ENCODE results near the gene SLC22A17. TPM values are rescaled to one million over a fixed set of nuclear protein-coding genes. Genes with fewer than 3 reads are reported as not detected.

Gene SLC22A17
- total RNA-seq, 1 donor from 2014 or later, result 22.2 TPM

GRCh38 chr14:23307146-23307530 lies 45.5 kb downstream of the SLC22A17 start:
- peaks cover 15% of the 10 kb centered on the region for H3K27me3 ChIP-seq
- H4K20me1 ChIP-seq (ENCODE audit: low read depth), result no peaks in the 10 kb centered on the region
- H3K4me1 ChIP-seq, result peaks cover 16% of the 10 kb centered on the region
- peak overlapping the region; percentile 94 for H3K4me3 Mint-ChIP-seq
- H3K9ac ChIP-seq, result peak overlapping the region; percentile 82
- H3K27ac ChIP-seq, result no peak overlapping the region
- H3F3A ChIP-seq (ENCODE audit: low read depth), result peaks cover 22% of the 10 kb centered on the region
- TF ChIP-seq EZH2 (IDR thresholded peaks at IDR 0.05), result no peak
- TF ChIP-seq EZH2phosphoT487 (IDR thresholded peaks at IDR 0.05), result no peak
- TF ChIP-seq CTCF (IDR thresholded peaks at IDR 0.05), result no peak
- H3K27me3 Mint-ChIP-seq (ENCODE audit: insufficient read depth, low read depth), result peaks cover 5% of the 10 kb centered on the region
- peaks cover 15% of the 10 kb centered on the region for H3K36me3 Mint-ChIP-seq
- no peak overlapping the region for H2AFZ ChIP-seq (replicated peaks)
- H3K4me2 ChIP-seq, result peak overlapping the region; percentile 79
- no peaks in the 10 kb centered on the region for H3K9me3 ChIP-seq (ENCODE audit: low read depth)
- H3K4me3 ChIP-seq, result peak overlapping the region; percentile 74
- DNase-seq (ENCODE audit: low spot score), result no peak
- H3K4me1 Mint-ChIP-seq, result peaks cover 26% of the 10 kb centered on the region
- H3K79me2 ChIP-seq (ENCODE audit: low read depth), result peaks cover 22% of the 10 kb centered on the region
- peaks cover 4% of the 10 kb centered on the region for H3K9me3 Mint-ChIP-seq
- H3K27ac Mint-ChIP-seq, result peak overlapping the region; percentile 85
- H3K36me3 ChIP-seq, result no peaks in the 10 kb centered on the region

GRCh38 chr14:23306412-23307145 lies 46.1 kb downstream of the SLC22A17 start, which contains the start of gene BCL2L2:
BCL2L2 (plus strand) TSS chr14:23306833; CDS start chr14:23307768, 935 bp downstream.
- H2AFZ ChIP-seq (replicated peaks), result peak within 1 kb of the TSS; percentile 96
- no peaks in the 10 kb centered on the region for H3K36me3 ChIP-seq
- H3K4me1 ChIP-seq, result peaks cover 16% of the 10 kb centered on the region
- TF ChIP-seq EZH2phosphoT487 (IDR thresholded peaks at IDR 0.05), result no peak
- no peak for TF ChIP-seq EZH2 (IDR thresholded peaks at IDR 0.05)
- no peak for TF ChIP-seq CTCF (IDR thresholded peaks at IDR 0.05)
- peak within 1 kb of the TSS; percentile 82 for H3K9ac ChIP-seq
- Mint-ChIP-seq H3K36me3 (peaks cover 11% of the 10 kb centered on the region), H3K9me3 (peaks cover 4% of the 10 kb centered on the region), H3K4me3 (peak within 1 kb of the TSS; percentile 94), H3K27me3 (ENCODE audit: insufficient read depth, low read depth) (peaks cover 5% of the 10 kb centered on the region), H3K27ac (peak within 1 kb of the TSS; percentile 89), H3K4me1 (peaks cover 26% of the 10 kb centered on the region)
- peak; percentile 96 for DNase-seq (ENCODE audit: low spot score)
- peak within 1 kb of the TSS; percentile 62 for H3K27ac ChIP-seq
- no peaks in the 10 kb centered on the region for H4K20me1 ChIP-seq (ENCODE audit: low read depth)
- peaks cover 15% of the 10 kb centered on the region for H3K27me3 ChIP-seq
- peak within 1 kb of the TSS; percentile 74 for H3K4me3 ChIP-seq
- H3K79me2 ChIP-seq (ENCODE audit: low read depth), result peaks cover 22% of the 10 kb centered on the region
- peaks cover 27% of the 10 kb centered on the region for H3F3A ChIP-seq (ENCODE audit: low read depth)
- H3K4me2 ChIP-seq, result peak within 1 kb of the TSS; percentile 79
- no peaks in the 10 kb centered on the region for H3K9me3 ChIP-seq (ENCODE audit: low read depth)

- H2AFZ ChIP-seq (replicated peaks), result peak within 1 kb of the TSS; percentile 73
- peak within 1 kb of the TSS; percentile 64 for H3K27ac ChIP-seq
- H3K4me1 Mint-ChIP-seq, result peaks cover 35% of the 10 kb centered on the region
- no peaks in the 10 kb centered on the region for H4K20me1 ChIP-seq (ENCODE audit: low read depth)
- H3K27ac Mint-ChIP-seq, result peak within 1 kb of the TSS; percentile 96
- peaks cover 4% of the 10 kb centered on the region for H3K9me3 Mint-ChIP-seq
- H3K9me3 ChIP-seq (ENCODE audit: low read depth), result no peaks in the 10 kb centered on the region
- peaks cover 15% of the 10 kb centered on the region for H3K27me3 ChIP-seq
- H3K79me2 ChIP-seq (ENCODE audit: low read depth), result peaks cover 8% of the 10 kb centered on the region
- peaks cover 4% of the 10 kb centered on the region for H3K36me3 Mint-ChIP-seq
- H3K4me1 ChIP-seq, result peaks cover 14% of the 10 kb centered on the region
- H3K36me3 ChIP-seq, result no peaks in the 10 kb centered on the region
- TF ChIP-seq EZH2phosphoT487 (IDR thresholded peaks at IDR 0.05) (no peak), EZH2 (IDR thresholded peaks at IDR 0.05) (no peak), CTCF (IDR thresholded peaks at IDR 0.05) (no peak)
- peaks cover 9% of the 10 kb centered on the region for H3K27me3 Mint-ChIP-seq (ENCODE audit: insufficient read depth, low read depth)
- peaks cover 42% of the 10 kb centered on the region for H3F3A ChIP-seq (ENCODE audit: low read depth)
- DNase-seq (ENCODE audit: low spot score), result peak; percentile 84
- peak within 1 kb of the TSS; percentile 79 for H3K4me2 ChIP-seq
- peak within 1 kb of the TSS; percentile 96 for H3K4me3 ChIP-seq
- H3K4me3 Mint-ChIP-seq, result peak within 1 kb of the TSS; percentile 97
- no peak within 1 kb of the TSS for H3K9ac ChIP-seq
Measured at GRCh38 chr14:23302290-23303225, 50.1 kb downstream of the SLC22A17 start, which contains the start of gene PPP1R3E. PPP1R3E (minus strand) TSS chr14:23302859; CDS start chr14:23302576, 283 bp downstream.
